NK-92 treated with Interleukin-12 subunit alpha and Interleukin-12 subunit beta, amount 100 ng/mL, for 24 hours (cell line): ENCODE data around the gene NPM1.
"Not testable (repeated sequence)": the region's sequence is repeated elsewhere in the genome, so short reads cannot be mapped to it uniquely, and the experiment has no call there.

ENCODE experiments used
- DNase-seq: peaks from one replicate; lab custom pipeline; 2025; lab: John Stamatoyannopoulos, UW

The NPM1 gene

GRCh38 chr5:171413153-171413910 lies 25.7 kb downstream of the NPM1 start:
- DNase-seq, result no peak

GRCh38 chr5:171413993-171414392 lies 26.3 kb downstream of the NPM1 start:
- DNase-seq, result not testable (repeated sequence)

- no peak for DNase-seq
These were observed 27.6 kb downstream of the NPM1 start for GRCh38 chr5:171415115-171415730.

- no peak for DNase-seq
These were observed 28.8 kb downstream of the NPM1 start for GRCh38 chr5:171416160-171417049.

GRCh38 chr5:171418316-171418981 lies 30.8 kb downstream of the NPM1 start:
- DNase-seq, result no peak

- DNase-seq, result no peak
These were observed 31.5 kb downstream of the NPM1 start, which contains the start of gene FGF18 for GRCh38 chr5:171418982-171419687. FGF18 (plus strand) TSS chr5:171419647; CDS start chr5:171420200, 553 bp downstream.

- DNase-seq, result no peak
These were observed 32.2 kb downstream of the NPM1 start for GRCh38 chr5:171419688-171420430.

- DNase-seq, result no peak
These were observed 33.0 kb downstream of the NPM1 start for GRCh38 chr5:171420431-171421241.

GRCh38 chr5:171421331-171422262 lies 33.9 kb downstream of the NPM1 start:
- no peak for DNase-seq

- no peak for DNase-seq
These were observed 34.8 kb downstream of the NPM1 start for GRCh38 chr5:171422495-171422894.

GRCh38 chr5:171422902-171423663 lies 35.4 kb downstream of the NPM1 start:
- no peak for DNase-seq

- no peak for DNase-seq
These were observed 37.1 kb downstream of the NPM1 start for GRCh38 chr5:171424726-171425125.

GRCh38 chr5:171425596-171426244 lies 38.1 kb downstream of the NPM1 start:
- DNase-seq, result no peak

- no peak for DNase-seq
These were observed 38.6 kb downstream of the NPM1 start for GRCh38 chr5:171426266-171426665.

- no peak for DNase-seq
These were observed 39.0 kb downstream of the NPM1 start for GRCh38 chr5:171426680-171427079.

GRCh38 chr5:171427318-171428167 lies 39.9 kb downstream of the NPM1 start:
- DNase-seq, result no peak
